ENCODE results near the gene PIP5K1C.

Gene PIP5K1C

GRCh38 chr19:3609779-3610719 lies 90.2 kb downstream of the PIP5K1C start:
- H3K27me3 ChIP-seq (replicated peaks), result no peaks in the 10 kb centered on the region
- in situ Hi-C loops (cut with HindIII; ENCODE audit: low pct_ligation_motif_present, low sequenced_read_pairs), result no loop called here
- peaks cover 20% of the 10 kb centered on the region for H3K36me3 ChIP-seq (replicated peaks)
- no peak for DNase-seq
- TF ChIP-seq CTCF (IDR thresholded peaks at IDR 0.05; ENCODE audit: low read depth, low read length, missing control alignments), result no peak
- H3K27ac ChIP-seq, result no peak overlapping the region
- H3K4me3 ChIP-seq (ENCODE audit: low read depth, low read length), result no peak overlapping the region

- in situ Hi-C loops (cut with HindIII; ENCODE audit: low pct_ligation_motif_present, low sequenced_read_pairs), result no loop called here
- no peak for TF ChIP-seq CTCF (IDR thresholded peaks at IDR 0.05; ENCODE audit: low read depth, low read length, missing control alignments)
- DNase-seq, result peak; percentile 25
- no peaks in the 10 kb centered on the region for H3K27me3 ChIP-seq (replicated peaks)
- H3K4me3 ChIP-seq (ENCODE audit: low read depth, low read length), result no peak overlapping the region
- no peak overlapping the region for H3K27ac ChIP-seq
- H3K36me3 ChIP-seq (replicated peaks), result peaks cover 20% of the 10 kb centered on the region
Observed at GRCh38 chr19:3608750-3609322, 91.4 kb downstream of the PIP5K1C start.

- peaks cover 20% of the 10 kb centered on the region for H3K36me3 ChIP-seq (replicated peaks)
- in situ Hi-C loops (cut with HindIII; ENCODE audit: low pct_ligation_motif_present, low sequenced_read_pairs), result no loop called here
- no peak for DNase-seq
- no peak overlapping the region for H3K27ac ChIP-seq
- H3K27me3 ChIP-seq (replicated peaks), result no peaks in the 10 kb centered on the region
- H3K4me3 ChIP-seq (ENCODE audit: low read depth, low read length), result no peak overlapping the region
- TF ChIP-seq CTCF (IDR thresholded peaks at IDR 0.05; ENCODE audit: low read depth, low read length, missing control alignments), result no peak
Observed at GRCh38 chr19:3608079-3608641, 92.1 kb downstream of the PIP5K1C start.

- in situ Hi-C loops (cut with HindIII; ENCODE audit: low pct_ligation_motif_present, low sequenced_read_pairs), result no loop called here
- no peak for DNase-seq
- TF ChIP-seq CTCF (IDR thresholded peaks at IDR 0.05; ENCODE audit: low read depth, low read length, missing control alignments), result no peak
- peak overlapping the region; percentile 55 for H3K27ac ChIP-seq
- peaks cover 18% of the 10 kb centered on the region for H3K36me3 ChIP-seq (replicated peaks)
- H3K27me3 ChIP-seq (replicated peaks), result no peaks in the 10 kb centered on the region
- peak overlapping the region; percentile 61 for H3K4me3 ChIP-seq (ENCODE audit: low read depth, low read length)
Observed at GRCh38 chr19:3607303-3608078, 92.8 kb downstream of the PIP5K1C start.

GRCh38 chr19:3606690-3607289 lies 93.5 kb downstream of the PIP5K1C start, which contains the start of gene TBXA2R:
TSS of gene TBXA2R (minus strand) at chr19:3606875. CDS start at chr19:3600634, 6,241 bp downstream.
- in situ Hi-C loops (cut with HindIII; ENCODE audit: low pct_ligation_motif_present, low sequenced_read_pairs), result no loop called here
- TF ChIP-seq CTCF (IDR thresholded peaks at IDR 0.05; ENCODE audit: low read depth, low read length, missing control alignments), result no peak
- H3K27me3 ChIP-seq (replicated peaks), result no peaks in the 10 kb centered on the region
- DNase-seq, result peak; percentile 57
- peaks cover 11% of the 10 kb centered on the region for H3K36me3 ChIP-seq (replicated peaks)
- peak within 1 kb of the TSS; percentile 55 for H3K27ac ChIP-seq
- H3K4me3 ChIP-seq (ENCODE audit: low read depth, low read length), result peak within 1 kb of the TSS; percentile 61
